HG03460 (cell line): ENCODE data around the gene PARD6G.
"Not testable (repeated sequence)": the region's sequence is repeated elsewhere in the genome, so short reads cannot be mapped to it uniquely, and the experiment has no call there.

Source experiments
- ATAC-seq: cut with Tn5 transposase; IDR thresholded peaks from one replicate; pipeline ENCODE4 v1.9.1; 2021; ENCODE audit not compliant: unreplicated experiment

Gene PARD6G

GRCh38 chr18:80241919-80242777, 5.2 kb downstream of the PARD6G start:
- no peak for ATAC-seq

GRCh38 chr18:80239830-80240229, 7.5 kb downstream of the PARD6G start:
- ATAC-seq, result no peak

GRCh38 chr18:80238651-80239260, 8.6 kb downstream of the PARD6G start:
- no peak for ATAC-seq

- not testable (repeated sequence) for ATAC-seq
Observed at GRCh38 chr18:80237519-80237918, 9.8 kb downstream of the PARD6G start.

GRCh38 chr18:80234398-80234797, 12.9 kb downstream of the PARD6G start:
- no peak for ATAC-seq

- ATAC-seq, result no peak
Observed at GRCh38 chr18:80233899-80234298, 13.4 kb downstream of the PARD6G start.

- no peak for ATAC-seq
Observed at GRCh38 chr18:80233201-80233835, 14.0 kb downstream of the PARD6G start.

- no peak for ATAC-seq
Observed at GRCh38 chr18:80232710-80233109, 14.6 kb downstream of the PARD6G start.

- no peak for ATAC-seq
Observed at GRCh38 chr18:80232030-80232429, 15.3 kb downstream of the PARD6G start.

GRCh38 chr18:80231616-80232015, 15.7 kb downstream of the PARD6G start:
- ATAC-seq, result no peak

- no peak for ATAC-seq
Observed at GRCh38 chr18:80231151-80231550, 16.2 kb downstream of the PARD6G start.

GRCh38 chr18:80229766-80230745, 17.3 kb downstream of the PARD6G start:
- no peak for ATAC-seq

- ATAC-seq, result no peak
Observed at GRCh38 chr18:80229363-80229762, 18.0 kb downstream of the PARD6G start.

- no peak for ATAC-seq
Observed at GRCh38 chr18:80228051-80228848, 19.1 kb downstream of the PARD6G start.

- ATAC-seq, result no peak
Observed at GRCh38 chr18:80227472-80227871, 19.8 kb downstream of the PARD6G start.

- ATAC-seq, result no peak
Observed at GRCh38 chr18:80225685-80226084, 21.6 kb downstream of the PARD6G start.

GRCh38 chr18:80223581-80224148, 23.6 kb downstream of the PARD6G start:
- ATAC-seq, result no peak

GRCh38 chr18:80219488-80219887, 27.8 kb downstream of the PARD6G start:
- not testable (repeated sequence) for ATAC-seq

GRCh38 chr18:80218341-80219227, 28.7 kb downstream of the PARD6G start:
- ATAC-seq, result no peak
